ENCODE measurements around the gene MAP2K7. TPM values are rescaled to one million over a fixed set of nuclear protein-coding genes. Genes with fewer than 3 reads are reported as not detected.

The MAP2K7 gene
- total and polyA plus RNA-seq, 2 donors, result 9.8 to 31.0 TPM

- WGBS, result 12% methylated on average over 20 of the region's 20 CpGs
- H3K27ac ChIP-seq (ENCODE audit: low read depth), result no peak overlapping the region
- peak overlapping the region; percentile 29 for H3K4me3 ChIP-seq (ENCODE audit: low read depth, low read length)
- H3K4me1 ChIP-seq (ENCODE audit: insufficient read depth), result no peaks in the 10 kb centered on the region
- no peaks in the 10 kb centered on the region for H3K36me3 ChIP-seq (ENCODE audit: insufficient read depth)
- no peak for DNase-seq (ENCODE audit: extremely low spot score)
These were observed 857 bp upstream of the MAP2K7 start for GRCh38 chr19:7902796-7903243.

DNA sequence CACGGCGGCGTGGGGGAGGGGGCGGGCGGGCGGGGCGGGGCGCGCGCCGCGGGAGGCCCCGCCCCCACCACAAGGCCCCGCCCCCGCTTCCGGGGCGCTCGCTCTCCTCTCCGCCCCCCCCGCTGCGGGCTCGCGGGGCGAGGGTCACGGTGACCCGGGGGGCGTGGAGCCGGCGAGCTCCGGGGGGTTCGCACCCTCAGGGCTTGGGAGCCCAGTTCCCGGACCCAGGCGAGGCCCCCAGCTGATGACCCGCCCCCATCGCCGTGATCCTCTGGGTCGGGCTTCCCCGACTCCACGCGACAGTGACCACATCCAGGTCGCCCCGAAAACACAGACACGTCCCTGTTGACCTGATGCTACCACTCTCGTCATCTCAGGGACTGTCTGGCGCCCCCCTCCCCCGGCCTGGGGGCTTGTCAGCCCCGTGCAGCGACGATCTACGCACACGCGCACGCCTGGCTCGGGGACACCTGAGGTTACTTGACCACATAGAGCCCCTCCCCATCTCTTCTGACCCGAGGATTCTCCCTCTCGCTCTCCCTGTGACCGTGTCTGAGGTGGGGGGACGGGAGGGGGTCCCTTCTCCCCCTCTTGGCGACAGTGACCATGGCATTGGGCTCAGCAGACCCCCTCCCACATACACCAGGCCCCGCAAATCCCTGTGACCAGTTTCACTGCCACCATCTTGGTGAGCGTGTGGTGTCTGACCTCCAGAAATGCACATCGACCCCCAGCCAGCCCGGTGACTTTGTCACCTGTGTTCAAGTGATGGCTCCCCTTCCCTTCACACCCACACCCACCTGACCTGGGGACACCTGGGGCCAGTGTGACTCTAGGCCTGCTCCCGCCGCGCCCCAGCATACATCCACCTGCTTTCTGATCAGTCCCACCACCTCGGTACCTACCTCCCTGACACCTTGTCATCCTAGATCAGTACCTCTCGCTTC lies 670 bp downstream of the MAP2K7 start:
- Histone ChIP-seq H3K27ac (ENCODE audit: low read depth) (peak overlapping the region; percentile 44), H3K4me3 (ENCODE audit: low read depth, low read length) (peak overlapping the region; percentile 75), H3K4me1 (ENCODE audit: insufficient read depth) (no peaks in the 10 kb centered on the region), H3K36me3 (ENCODE audit: insufficient read depth) (no peaks in the 10 kb centered on the region)
- DNase-seq (ENCODE audit: extremely low spot score), result no peak
- WGBS, result 10% methylated on average over 67 of the region's 68 CpGs

DNA sequence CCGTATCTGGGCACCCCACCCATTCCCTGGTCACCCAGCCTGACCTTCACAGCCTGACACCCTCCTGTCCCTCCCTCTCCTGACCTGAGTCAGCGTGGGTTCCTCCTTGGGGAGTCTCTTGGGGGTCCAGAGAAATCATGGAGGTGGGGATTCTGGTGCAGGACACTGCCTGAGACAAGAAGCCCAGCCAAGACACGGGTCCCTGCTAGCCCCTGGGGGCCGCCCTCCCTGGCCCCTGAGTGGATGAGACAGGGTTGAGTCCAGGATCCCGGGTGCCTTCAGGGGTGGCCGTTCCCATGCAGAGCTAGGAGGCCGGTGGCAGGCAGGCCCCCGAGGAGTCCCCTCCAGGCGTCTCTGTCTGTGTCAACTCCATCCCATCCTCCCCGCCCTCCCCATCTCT lies 1.6 kb downstream of the MAP2K7 start:
- Histone ChIP-seq H3K27ac (ENCODE audit: low read depth) (no peak overlapping the region), H3K4me3 (ENCODE audit: low read depth, low read length) (no peak overlapping the region), H3K4me1 (ENCODE audit: insufficient read depth) (no peaks in the 10 kb centered on the region), H3K36me3 (ENCODE audit: insufficient read depth) (peaks cover 4% of the 10 kb centered on the region)
- WGBS, result 71% methylated on average over 10 of the region's 10 CpGs
- no peak for DNase-seq (ENCODE audit: extremely low spot score)

DNA sequence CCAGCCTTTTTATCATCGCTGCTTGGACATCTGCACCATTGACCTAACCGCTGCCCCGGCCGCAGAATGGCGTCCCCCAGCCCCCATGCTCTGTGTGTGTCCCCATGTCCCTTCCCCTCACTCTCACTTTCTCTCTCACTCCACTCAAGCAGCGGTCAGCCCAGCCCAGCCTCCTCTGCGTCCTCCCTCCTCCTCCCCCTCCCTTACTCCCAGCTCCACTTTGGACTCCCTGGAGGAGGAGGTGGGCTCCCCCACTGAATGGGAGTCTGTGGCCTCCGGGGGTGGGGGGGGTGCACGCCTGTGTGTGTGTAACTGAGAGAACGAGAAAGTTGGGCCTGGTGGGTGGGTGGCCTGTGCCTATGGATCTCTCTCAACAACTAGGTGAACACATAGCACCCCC lies 2.2 kb downstream of the MAP2K7 start:
- H3K4me1 ChIP-seq (ENCODE audit: insufficient read depth), result no peaks in the 10 kb centered on the region
- H3K4me3 ChIP-seq (ENCODE audit: low read depth, low read length), result no peak overlapping the region
- no peak for DNase-seq (ENCODE audit: extremely low spot score)
- H3K27ac ChIP-seq (ENCODE audit: low read depth), result no peak overlapping the region
- peaks cover 4% of the 10 kb centered on the region for H3K36me3 ChIP-seq (ENCODE audit: insufficient read depth)
- 81% methylated on average over 10 of the region's 10 CpGs for WGBS

DNA sequence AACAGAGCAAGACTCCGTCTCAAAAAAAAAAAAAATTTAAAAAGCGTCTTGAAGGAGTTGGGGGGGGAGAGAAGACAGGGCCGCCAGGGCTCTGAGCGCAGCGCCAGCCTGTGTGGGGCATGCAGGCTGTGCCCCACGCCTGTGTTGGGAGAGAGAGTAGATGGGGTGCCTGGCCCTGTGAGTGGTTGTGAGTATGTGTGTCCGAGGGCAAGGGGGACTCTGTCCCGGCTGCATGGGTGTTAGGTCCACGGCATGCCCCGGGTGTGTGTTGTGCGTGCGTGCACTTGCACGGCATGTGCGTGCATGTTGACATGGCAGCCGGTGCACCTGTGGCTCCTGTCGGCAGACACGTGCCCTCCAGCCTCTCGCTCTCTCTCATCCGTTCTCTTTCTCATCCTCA lies 3.4 kb downstream of the MAP2K7 start:
- DNase-seq (ENCODE audit: extremely low spot score), result no peak
- WGBS, result 89% methylated on average over 19 of the region's 19 CpGs
- H3K4me3 ChIP-seq (ENCODE audit: low read depth, low read length), result no peak overlapping the region
- no peak overlapping the region for H3K27ac ChIP-seq (ENCODE audit: low read depth)
- H3K36me3 ChIP-seq (ENCODE audit: insufficient read depth), result peaks cover 10% of the 10 kb centered on the region
- H3K4me1 ChIP-seq (ENCODE audit: insufficient read depth), result no peaks in the 10 kb centered on the region

DNA sequence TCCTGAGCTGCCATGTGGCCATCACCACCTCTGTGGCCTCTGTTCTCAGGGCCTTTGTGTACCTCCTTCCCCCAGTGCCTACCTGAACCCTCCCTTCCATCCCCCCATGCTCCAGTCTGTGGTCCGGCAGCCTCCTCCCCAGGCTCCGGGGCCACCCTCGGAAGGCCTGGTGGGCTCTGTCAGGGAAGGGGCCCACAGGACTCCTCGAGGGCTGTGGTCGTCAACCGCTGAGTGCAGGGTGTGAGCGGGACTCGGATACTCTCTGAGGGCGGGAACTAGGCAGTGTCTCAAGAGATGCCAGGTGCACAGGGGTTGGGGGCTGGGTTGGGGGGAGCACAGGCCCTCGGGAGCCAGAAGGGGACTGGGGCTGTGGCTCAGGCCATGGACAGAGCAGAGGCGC lies 3.9 kb downstream of the MAP2K7 start:
- peaks cover 12% of the 10 kb centered on the region for H3K36me3 ChIP-seq (ENCODE audit: insufficient read depth)
- no peaks in the 10 kb centered on the region for H3K4me1 ChIP-seq (ENCODE audit: insufficient read depth)
- 91% methylated on average over 11 of the region's 11 CpGs for WGBS
- no peak overlapping the region for H3K4me3 ChIP-seq (ENCODE audit: low read depth, low read length)
- H3K27ac ChIP-seq (ENCODE audit: low read depth), result no peak overlapping the region
- DNase-seq (ENCODE audit: extremely low spot score), result no peak

- WGBS, result 75% methylated on average over 14 of the region's 14 CpGs
- Histone ChIP-seq H3K4me3 (ENCODE audit: low read depth, low read length) (no peak overlapping the region), H3K4me1 (ENCODE audit: insufficient read depth) (no peaks in the 10 kb centered on the region), H3K36me3 (ENCODE audit: insufficient read depth) (peaks cover 12% of the 10 kb centered on the region), H3K27ac (ENCODE audit: low read depth) (no peak overlapping the region)
- no peak for DNase-seq (ENCODE audit: extremely low spot score)
These were observed 4.5 kb downstream of the MAP2K7 start for GRCh38 chr19:7908078-7908699.

- no peak overlapping the region for H3K27ac ChIP-seq (ENCODE audit: low read depth)
- H3K4me1 ChIP-seq (ENCODE audit: insufficient read depth), result no peaks in the 10 kb centered on the region
- H3K4me3 ChIP-seq (ENCODE audit: low read depth, low read length), result no peak overlapping the region
- no peak for DNase-seq (ENCODE audit: extremely low spot score)
- peaks cover 12% of the 10 kb centered on the region for H3K36me3 ChIP-seq (ENCODE audit: insufficient read depth)
- WGBS, result 92% methylated on average over 19 of the region's 19 CpGs
These were observed 5.2 kb downstream of the MAP2K7 start for GRCh38 chr19:7908742-7909461.

DNA sequence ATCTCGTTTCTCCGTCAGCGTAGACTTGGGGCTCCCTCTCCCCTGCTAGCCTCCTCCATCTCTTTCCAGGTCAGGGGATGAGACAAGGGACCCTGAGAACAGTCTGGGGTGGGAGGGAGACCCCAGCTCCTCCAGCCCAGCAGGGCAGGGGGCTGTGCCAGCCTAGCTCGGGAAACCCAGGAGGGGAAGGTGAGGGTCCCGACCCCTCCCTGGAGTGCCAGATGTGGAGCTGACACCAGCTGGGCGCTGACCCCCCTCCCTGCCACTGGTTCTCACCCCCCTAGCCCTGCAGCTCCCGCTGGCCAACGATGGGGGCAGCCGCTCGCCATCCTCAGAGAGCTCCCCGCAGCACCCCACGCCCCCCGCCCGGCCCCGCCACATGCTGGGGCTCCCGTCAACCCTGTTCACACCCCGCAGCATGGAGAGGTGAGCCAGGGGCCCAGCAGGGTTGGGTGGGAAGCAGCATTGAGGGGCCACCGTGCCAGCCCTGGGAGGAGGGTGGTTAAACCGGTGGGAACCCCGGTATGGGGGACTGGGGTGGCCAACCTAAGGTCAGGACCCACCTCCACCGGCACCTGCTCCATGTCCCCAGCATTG lies 5.9 kb downstream of the MAP2K7 start:
- WGBS, result 91% methylated on average over 21 of the region's 21 CpGs

GRCh38 chr19:7910321-7911161 lies 6.9 kb downstream of the MAP2K7 start:
- Histone ChIP-seq H3K4me1 (ENCODE audit: insufficient read depth) (no peaks in the 10 kb centered on the region), H3K36me3 (ENCODE audit: insufficient read depth) (peaks cover 12% of the 10 kb centered on the region), H3K27ac (ENCODE audit: low read depth) (no peak overlapping the region), H3K4me3 (ENCODE audit: low read depth, low read length) (no peak overlapping the region)
- 93% methylated on average over 54 of the region's 54 CpGs for WGBS
- no peak for DNase-seq (ENCODE audit: extremely low spot score)

More for the DNA sequence above, 5.9 kb downstream of the MAP2K7 start:
- no peak overlapping the region for H3K27ac ChIP-seq (ENCODE audit: low read depth)
- no peak for DNase-seq (ENCODE audit: extremely low spot score)
- peaks cover 12% of the 10 kb centered on the region for H3K36me3 ChIP-seq (ENCODE audit: insufficient read depth)
- no peaks in the 10 kb centered on the region for H3K4me1 ChIP-seq (ENCODE audit: insufficient read depth)
- no peak overlapping the region for H3K4me3 ChIP-seq (ENCODE audit: low read depth, low read length)

DNA sequence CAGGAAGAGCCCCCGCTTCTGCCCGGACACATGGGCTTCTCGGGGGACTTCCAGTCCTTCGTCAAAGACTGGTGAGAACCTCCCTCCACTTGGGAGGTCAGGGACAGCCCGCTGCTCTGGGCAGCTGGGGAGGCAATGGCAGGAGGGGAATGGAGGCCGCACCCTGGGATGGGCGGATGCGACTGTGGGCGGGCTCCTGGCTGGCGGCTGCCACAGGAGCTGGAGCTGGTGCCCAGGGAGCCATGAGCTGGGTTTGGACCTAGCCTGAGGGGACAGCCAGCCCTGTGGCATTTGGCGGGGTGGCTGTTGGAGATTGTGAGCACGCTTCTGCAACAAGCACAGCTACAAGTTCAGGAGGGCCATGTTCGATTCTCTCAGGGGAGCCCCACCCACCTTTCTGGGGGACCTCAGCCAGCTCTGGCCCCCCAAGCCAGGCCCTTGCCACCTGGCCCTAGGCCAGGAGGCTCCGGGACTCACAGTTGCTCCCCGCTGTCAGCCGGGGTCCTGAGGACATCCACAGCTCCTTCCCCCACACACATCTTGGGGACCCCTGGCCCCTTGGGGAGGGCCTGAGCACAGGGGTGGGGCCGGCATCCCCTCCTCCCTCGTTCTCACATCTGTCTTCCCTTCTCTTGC lies 7.9 kb downstream of the MAP2K7 start:
- Histone ChIP-seq H3K36me3 (ENCODE audit: insufficient read depth) (peaks cover 12% of the 10 kb centered on the region), H3K27ac (ENCODE audit: low read depth) (no peak overlapping the region), H3K4me1 (ENCODE audit: insufficient read depth) (no peaks in the 10 kb centered on the region), H3K4me3 (ENCODE audit: low read depth, low read length) (no peak overlapping the region)
- DNase-seq (ENCODE audit: extremely low spot score), result no peak
- 85% methylated on average over 18 of the region's 18 CpGs for WGBS

DNA sequence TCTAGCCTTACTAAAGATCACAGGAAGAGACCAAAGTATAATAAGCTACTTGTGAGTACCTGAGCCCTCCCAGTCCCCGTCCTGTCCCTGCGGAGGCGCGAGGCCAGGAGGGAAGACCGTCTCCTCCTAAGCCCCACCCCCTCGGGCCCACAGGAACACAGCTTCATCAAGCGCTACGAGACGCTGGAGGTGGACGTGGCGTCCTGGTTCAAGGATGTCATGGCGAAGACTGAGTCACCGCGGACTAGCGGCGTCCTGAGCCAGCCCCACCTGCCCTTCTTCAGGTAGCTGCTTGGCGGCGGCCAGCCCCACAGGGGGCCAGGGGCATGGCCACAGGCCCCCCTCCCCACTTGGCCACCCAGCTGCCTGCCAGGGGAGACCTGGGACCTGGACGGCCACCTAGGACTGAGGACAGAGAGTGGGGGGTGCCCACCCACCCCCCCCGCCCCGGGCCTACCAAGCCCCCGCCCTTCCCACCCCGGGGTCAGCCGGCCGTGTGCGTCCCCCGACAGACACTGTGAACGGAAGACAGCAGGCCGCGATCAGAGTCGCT lies 8.5 kb downstream of the MAP2K7 start:
- Histone ChIP-seq H3K36me3 (ENCODE audit: insufficient read depth) (peaks cover 12% of the 10 kb centered on the region), H3K4me3 (ENCODE audit: low read depth, low read length) (no peak overlapping the region), H3K27ac (ENCODE audit: low read depth) (no peak overlapping the region), H3K4me1 (ENCODE audit: insufficient read depth) (no peaks in the 10 kb centered on the region)
- DNase-seq (ENCODE audit: extremely low spot score), result no peak
- 88% methylated on average over 31 of the region's 31 CpGs for WGBS

All from urinary bladder (tissue), 4 donors.